A673 (cell line): Measurements from ENCODE around the gene PIM3. TPM values are rescaled to one million over a fixed set of nuclear protein-coding genes. Genes with fewer than 3 reads are reported as not detected.

Experiments used
- BruUV-seq: library from RNA; stranded (reverse); fragments of 400-500 nt; replicated peaks from 2 replicates; lab custom pipeline; 2021; lab: Mats Ljungman, UMichigan
- CTCF ChIA-PET: fragments of 300-600 bp; sonication (Branson Sonifier 250); formaldehyde crosslinking; loops from one replicate; lab custom pipeline; 2022; ENCODE audit warnings: antibody characterized with exemption; lab: Charles Lee
- POLR2A ChIA-PET: fragments of 300-600 bp; sonication (Branson Sonifier 250); formaldehyde crosslinking; loops from one replicate; lab custom pipeline; 2022; ENCODE audit warnings: antibody characterized with exemption; ENCODE audit not compliant: low non-redundant PET; lab: Charles Lee
- DNase-seq: peaks from one replicate; pipeline ENCODE4 v3.0.0-alpha.2; 2015; ENCODE audit warnings: low spot score
- H3K27ac ChIP-seq: fragments of 200-600 bp; sonication (generic); 2 replicates; pipeline ENCODE4 v1.5.1; 2016; ENCODE audit warnings: mixed run types, low read depth, mild to moderate bottlenecking, mixed read lengths, antibody characterized with exemption, low read length; ENCODE audit not compliant: poor library complexity, severe bottlenecking
- H3K27me3 ChIP-seq: fragments of 200-600 bp; sonication (generic); replicated peaks from 2 replicates; pipeline ENCODE4 v1.6.1; 2017; ENCODE audit warnings: mixed run types, low read depth, mild to moderate bottlenecking, mixed read lengths, antibody characterized with exemption, low read length; ENCODE audit not compliant: insufficient read depth, poor library complexity
- H3K36me3 ChIP-seq: fragments of 200-600 bp; sonication (generic); 2 replicates; pipeline ENCODE4 v1.6.1; 2016; ENCODE audit warnings: mixed run types, mild to moderate bottlenecking, mixed read lengths, antibody characterized with exemption, low read length; ENCODE audit not compliant: insufficient read depth, poor library complexity, severe bottlenecking
- H3K4me1 ChIP-seq: fragments of 200-600 bp; sonication (generic); 2 replicates; pipeline ENCODE4 v1.6.1; 2017; ENCODE audit warnings: mixed run types, mild to moderate bottlenecking, mixed read lengths, antibody characterized with exemption, low read length; ENCODE audit not compliant: insufficient read depth, poor library complexity, severe bottlenecking
- H3K4me3 ChIP-seq: fragments of 200-600 bp; sonication (generic); 2 replicates; pipeline ENCODE4 v1.5.1; 2016; ENCODE audit warnings: low read depth, mixed run types, mild to moderate bottlenecking, mixed read lengths, low read length; ENCODE audit not compliant: poor library complexity, severe bottlenecking
- H3K9me3 ChIP-seq: fragments of 200-600 bp; sonication (generic); 2 replicates; pipeline ENCODE4 v1.6.1; 2016; ENCODE audit warnings: mixed run types, low read depth, mild to moderate bottlenecking, mixed read lengths, antibody characterized with exemption, low read length; ENCODE audit not compliant: poor library complexity, severe bottlenecking
- EZH2 ChIP-seq: fragments of 200-600 bp; sonication (generic); IDR thresholded peaks from 2 replicates; pipeline ENCODE4 v1.6.1; 2017; ENCODE audit warnings: borderline replicate concordance, low read depth, mild to moderate bottlenecking, mixed read lengths, antibody characterized with exemption, low read length; ENCODE audit not compliant: poor library complexity, severe bottlenecking
- intact Hi-C: fragments of 100-400 bp; cut with micrococcal nuclease; formaldehyde crosslinking; loops from one replicate; pipeline ENCODE4 v1.10.0; 2022; ENCODE audit not compliant: unreplicated experiment
- total RNA-seq: library from RNA; stranded (reverse); gene quantifications from 2 replicates; pipeline ENCODE4 v1.2.3, GENCODE V29; 2021
- TF ChIP-seq, protein P1 (sequence below): fragments of 300-800, 200-600 bp; sonication (generic); conservative IDR thresholded peaks from 2 replicates; pipeline ENCODE4 v1.5.1; 2017; ENCODE audit warnings: low read depth, mild to moderate bottlenecking, antibody characterized with exemption, low read length, moderate library complexity, mixed read lengths

PIM3 gene
- total RNA-seq, 1 experiment from 2014 or later = 71.3 TPM

GRCh38 chr22:49955581-49956417 lies 4.8 kb upstream of the PIM3 start:
- Histone ChIP-seq H3K27ac (no peak overlapping the region), H3K36me3 (no peaks in the 10 kb centered on the region), H3K27me3 (no peaks in the 10 kb centered on the region), H3K4me1 (peaks cover 7% of the 10 kb centered on the region), H3K4me3 (no peak overlapping the region), H3K9me3 (no peaks in the 10 kb centered on the region)
- BruUV-seq = no TSS peak
- ChIA-PET POLR2A (no interaction called here), CTCF (no interaction called here)
- TF ChIP-seq, protein P1, sequence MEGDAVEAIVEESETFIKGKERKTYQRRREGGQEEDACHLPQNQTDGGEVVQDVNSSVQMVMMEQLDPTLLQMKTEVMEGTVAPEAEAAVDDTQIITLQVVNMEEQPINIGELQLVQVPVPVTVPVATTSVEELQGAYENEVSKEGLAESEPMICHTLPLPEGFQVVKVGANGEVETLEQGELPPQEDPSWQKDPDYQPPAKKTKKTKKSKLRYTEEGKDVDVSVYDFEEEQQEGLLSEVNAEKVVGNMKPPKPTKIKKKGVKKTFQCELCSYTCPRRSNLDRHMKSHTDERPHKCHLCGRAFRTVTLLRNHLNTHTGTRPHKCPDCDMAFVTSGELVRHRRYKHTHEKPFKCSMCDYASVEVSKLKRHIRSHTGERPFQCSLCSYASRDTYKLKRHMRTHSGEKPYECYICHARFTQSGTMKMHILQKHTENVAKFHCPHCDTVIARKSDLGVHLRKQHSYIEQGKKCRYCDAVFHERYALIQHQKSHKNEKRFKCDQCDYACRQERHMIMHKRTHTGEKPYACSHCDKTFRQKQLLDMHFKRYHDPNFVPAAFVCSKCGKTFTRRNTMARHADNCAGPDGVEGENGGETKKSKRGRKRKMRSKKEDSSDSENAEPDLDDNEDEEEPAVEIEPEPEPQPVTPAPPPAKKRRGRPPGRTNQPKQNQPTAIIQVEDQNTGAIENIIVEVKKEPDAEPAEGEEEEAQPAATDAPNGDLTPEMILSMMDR = no peak
- no peak for TF ChIP-seq EZH2
- no peak for DNase-seq
- intact Hi-C loops = no loop called here

- BruUV-seq = no TSS peak
- H3K4me1 ChIP-seq = peaks cover 7% of the 10 kb centered on the region
- CTCF ChIA-PET = no interaction called here
Observed at GRCh38 chr22:49956418-49956770, 4.2 kb upstream of the PIM3 start.

GRCh38 chr22:49956914-49957825 lies 3.4 kb upstream of the PIM3 start:
- intact Hi-C loops = no loop called here
- no peak overlapping the region for H3K4me3 ChIP-seq
- DNase-seq = no peak
- no peaks in the 10 kb centered on the region for H3K9me3 ChIP-seq
- H3K27ac ChIP-seq = no peak overlapping the region
- ChIA-PET POLR2A (no interaction called here), CTCF (no interaction called here)
- peaks cover 6% of the 10 kb centered on the region for H3K36me3 ChIP-seq
- peaks cover 7% of the 10 kb centered on the region for H3K4me1 ChIP-seq
- TF ChIP-seq, protein P1 = no peak
- TF ChIP-seq EZH2 = no peak
- no peaks in the 10 kb centered on the region for H3K27me3 ChIP-seq
- no TSS peak for BruUV-seq

More at GRCh38 chr22:49956418-49956770, 4.2 kb upstream of the PIM3 start:
- POLR2A ChIA-PET = no interaction called here
- Histone ChIP-seq H3K4me3 (no peak overlapping the region), H3K27me3 (no peaks in the 10 kb centered on the region), H3K27ac (no peak overlapping the region), H3K36me3 (peaks cover under 1% of the 10 kb centered on the region), H3K9me3 (no peaks in the 10 kb centered on the region)
- DNase-seq = no peak
- intact Hi-C loops = no loop called here
- no peak for TF ChIP-seq EZH2
- TF ChIP-seq, protein P1 = no peak
